MCF 10A (cell line): Measurements from ENCODE around the gene BLCAP. TPM values are rescaled to one million over a fixed set of nuclear protein-coding genes. Genes with fewer than 3 reads are reported as not detected.

ENCODE experiments used
- BruUV-seq: library from RNA; stranded (reverse); fragments of 400-500 nt; replicated peaks from 2 replicates; lab custom pipeline; 2021; lab: Mats Ljungman, UMichigan
- CTCF ChIA-PET: fragments of 300-600 bp; sonication (Branson Sonifier 250); formaldehyde crosslinking; extraction: SDS; loops from one replicate; lab custom pipeline; 2021; ENCODE audit warnings: antibody characterized with exemption, inconsistent platforms; lab: Yijun Ruan, JAX
- POLR2A ChIA-PET: fragments of 300-600, 350-650 bp; sonication (Branson Sonifier 250); formaldehyde crosslinking; extraction: SDS; loops from one replicate; lab custom pipeline; 2020; ENCODE audit warnings: antibody characterized with exemption, inconsistent platforms; lab: Yijun Ruan, JAX
- DNase-seq: peaks from one replicate; pipeline ENCODE4 v3.0.0-alpha.2; 2018; ENCODE audit not compliant: unreplicated experiment
- H3K27ac Mint-ChIP-seq: one replicate; pipeline ENCODE4 v1.8.0; 2022; ENCODE audit warnings: mild to moderate bottlenecking, low read depth, mixed read lengths; ENCODE audit not compliant: unreplicated experiment
- H3K27me3 Mint-ChIP-seq: one replicate; pipeline ENCODE4 v1.8.0; 2022; ENCODE audit warnings: mixed read lengths; ENCODE audit not compliant: insufficient read depth, unreplicated experiment
- H3K36me3 Mint-ChIP-seq: one replicate; pipeline ENCODE4 v1.8.0; 2022; ENCODE audit warnings: mild to moderate bottlenecking, moderate library complexity, mixed read lengths; ENCODE audit not compliant: insufficient read depth, unreplicated experiment
- H3K4me1 Mint-ChIP-seq: one replicate; pipeline ENCODE4 v1.8.0; 2022; ENCODE audit warnings: mixed read lengths; ENCODE audit not compliant: insufficient read depth, unreplicated experiment
- H3K4me3 Mint-ChIP-seq: one replicate; pipeline ENCODE4 v1.8.0; 2022; ENCODE audit warnings: mild to moderate bottlenecking, moderate library complexity, mixed read lengths; ENCODE audit not compliant: unreplicated experiment
- H3K9me3 Mint-ChIP-seq: one replicate; pipeline ENCODE4 v1.8.0; 2022; ENCODE audit warnings: mixed read lengths; ENCODE audit not compliant: unreplicated experiment
- intact Hi-C: fragments of 100-400 bp; cut with micrococcal nuclease; formaldehyde crosslinking; loops from 2 replicates; pipeline ENCODE4 v1.14.1; 2022
- total RNA-seq: library from RNA; stranded (reverse); gene quantifications from 2 replicates; pipeline ENCODE4 v1.2.3, GENCODE V29; 2022
- TF ChIP-seq, protein P1 (sequence below): fragments of 200-600 bp; IDR thresholded peaks from one replicate; pipeline ENCODE4 v1.8.0; 2022; ENCODE audit warnings: antibody characterized with exemption, mild to moderate bottlenecking; ENCODE audit not compliant: unreplicated experiment

Gene BLCAP
- total RNA-seq, 1 experiment from 2014 or later: 105 TPM

DNA sequence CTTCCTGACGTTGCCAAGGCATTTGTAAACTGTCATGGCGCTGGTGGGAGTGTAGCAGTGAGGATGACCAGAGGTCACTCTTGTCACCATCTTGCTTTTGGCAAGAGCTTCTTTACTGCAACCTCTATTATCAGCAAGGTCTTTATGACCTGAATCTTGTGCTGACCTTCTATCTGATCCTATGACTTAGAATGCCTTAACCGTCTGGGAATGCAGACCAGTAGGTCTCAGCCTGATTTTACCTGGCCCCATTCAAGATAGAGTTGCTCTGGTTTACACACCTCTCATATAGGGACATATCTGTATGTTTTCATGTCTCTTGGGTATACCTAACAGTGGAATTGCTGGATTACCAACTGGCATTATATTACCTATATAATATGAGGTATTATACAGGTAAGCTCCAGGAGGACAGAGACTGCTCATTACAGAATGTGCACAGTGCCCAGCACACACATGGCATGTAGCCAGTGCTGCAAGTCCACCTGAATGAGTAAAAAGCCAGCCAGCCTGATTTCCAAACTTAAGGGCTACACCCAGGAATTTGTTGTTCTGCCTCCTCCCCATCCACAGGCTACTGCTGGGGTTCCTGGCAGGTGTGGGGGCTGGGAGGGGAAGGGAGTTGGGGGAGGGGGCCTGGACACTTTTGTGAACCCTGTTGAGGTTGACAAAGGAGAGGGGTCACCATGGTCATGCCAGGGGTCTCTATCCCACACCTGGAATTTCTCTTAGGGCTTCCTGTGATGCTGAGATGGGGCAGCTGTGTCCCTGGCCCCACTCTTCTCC, 35.2 kb upstream of the BLCAP start:
- ChIA-PET CTCF (interaction anchor here (0.6 to 4.4 kb wide), 13 partner anchors 8 to 658 kb away, joined by 3 to 37 read pairs (median 8); no protein-coding TSS in a partner anchor), POLR2A (no interaction called here)
- Mint-ChIP-seq H3K4me3 (no peak overlapping the region), H3K9me3 (no peaks in the 10 kb centered on the region), H3K27ac (no peak overlapping the region), H3K36me3 (no peaks in the 10 kb centered on the region), H3K27me3 (peaks cover 45% of the 10 kb centered on the region), H3K4me1 (no peaks in the 10 kb centered on the region)
- DNase-seq: no peak
- TF ChIP-seq, protein P1, sequence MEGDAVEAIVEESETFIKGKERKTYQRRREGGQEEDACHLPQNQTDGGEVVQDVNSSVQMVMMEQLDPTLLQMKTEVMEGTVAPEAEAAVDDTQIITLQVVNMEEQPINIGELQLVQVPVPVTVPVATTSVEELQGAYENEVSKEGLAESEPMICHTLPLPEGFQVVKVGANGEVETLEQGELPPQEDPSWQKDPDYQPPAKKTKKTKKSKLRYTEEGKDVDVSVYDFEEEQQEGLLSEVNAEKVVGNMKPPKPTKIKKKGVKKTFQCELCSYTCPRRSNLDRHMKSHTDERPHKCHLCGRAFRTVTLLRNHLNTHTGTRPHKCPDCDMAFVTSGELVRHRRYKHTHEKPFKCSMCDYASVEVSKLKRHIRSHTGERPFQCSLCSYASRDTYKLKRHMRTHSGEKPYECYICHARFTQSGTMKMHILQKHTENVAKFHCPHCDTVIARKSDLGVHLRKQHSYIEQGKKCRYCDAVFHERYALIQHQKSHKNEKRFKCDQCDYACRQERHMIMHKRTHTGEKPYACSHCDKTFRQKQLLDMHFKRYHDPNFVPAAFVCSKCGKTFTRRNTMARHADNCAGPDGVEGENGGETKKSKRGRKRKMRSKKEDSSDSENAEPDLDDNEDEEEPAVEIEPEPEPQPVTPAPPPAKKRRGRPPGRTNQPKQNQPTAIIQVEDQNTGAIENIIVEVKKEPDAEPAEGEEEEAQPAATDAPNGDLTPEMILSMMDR: no peak
- BruUV-seq: no TSS peak
- intact Hi-C loops: loop anchor here (5.0 to 10.0 kb wide), 2 partner anchors 332 to 844 kb away; no protein-coding TSS in a partner anchor

DNA sequence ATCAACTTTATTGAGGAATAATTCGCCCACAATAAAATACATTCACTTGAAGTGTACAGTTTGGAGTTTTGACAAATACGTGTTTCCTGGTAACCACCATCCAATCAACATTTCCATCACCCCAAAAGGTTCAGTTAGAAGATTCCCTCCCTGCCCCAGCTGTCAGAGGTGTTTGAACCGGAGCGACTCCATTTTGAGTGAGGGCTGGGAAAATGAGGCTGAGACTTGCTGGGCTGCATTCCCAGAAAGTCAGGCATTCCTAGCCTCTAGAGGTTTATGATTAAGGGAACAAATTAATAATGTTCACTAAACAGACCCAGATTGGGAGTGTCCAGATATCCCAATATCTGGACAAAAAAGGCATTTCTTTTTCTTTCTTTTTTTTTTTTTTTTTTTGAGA, 33.0 kb upstream of the BLCAP start:
- Mint-ChIP-seq H3K27ac (no peak overlapping the region), H3K4me1 (no peaks in the 10 kb centered on the region), H3K27me3 (peaks cover 41% of the 10 kb centered on the region), H3K9me3 (no peaks in the 10 kb centered on the region), H3K36me3 (no peaks in the 10 kb centered on the region), H3K4me3 (no peak overlapping the region)
- CTCF ChIA-PET: interaction anchor here (1.0 to 1.2 kb wide), 2 partner anchors 492 to 661 kb away, joined by 4 read pairs; no protein-coding TSS in a partner anchor
- no peak for DNase-seq
- POLR2A ChIA-PET: interaction anchor here (0.6 kb wide), 2 partner anchors 21 to 434 kb away, joined by 3 read pairs; no protein-coding TSS in a partner anchor
- TF ChIP-seq, protein P1: no peak
- no TSS peak for BruUV-seq
- intact Hi-C loops: loop anchor here (5.0 to 10.0 kb wide), 2 partner anchors 334 to 847 kb away; no protein-coding TSS in a partner anchor

DNA sequence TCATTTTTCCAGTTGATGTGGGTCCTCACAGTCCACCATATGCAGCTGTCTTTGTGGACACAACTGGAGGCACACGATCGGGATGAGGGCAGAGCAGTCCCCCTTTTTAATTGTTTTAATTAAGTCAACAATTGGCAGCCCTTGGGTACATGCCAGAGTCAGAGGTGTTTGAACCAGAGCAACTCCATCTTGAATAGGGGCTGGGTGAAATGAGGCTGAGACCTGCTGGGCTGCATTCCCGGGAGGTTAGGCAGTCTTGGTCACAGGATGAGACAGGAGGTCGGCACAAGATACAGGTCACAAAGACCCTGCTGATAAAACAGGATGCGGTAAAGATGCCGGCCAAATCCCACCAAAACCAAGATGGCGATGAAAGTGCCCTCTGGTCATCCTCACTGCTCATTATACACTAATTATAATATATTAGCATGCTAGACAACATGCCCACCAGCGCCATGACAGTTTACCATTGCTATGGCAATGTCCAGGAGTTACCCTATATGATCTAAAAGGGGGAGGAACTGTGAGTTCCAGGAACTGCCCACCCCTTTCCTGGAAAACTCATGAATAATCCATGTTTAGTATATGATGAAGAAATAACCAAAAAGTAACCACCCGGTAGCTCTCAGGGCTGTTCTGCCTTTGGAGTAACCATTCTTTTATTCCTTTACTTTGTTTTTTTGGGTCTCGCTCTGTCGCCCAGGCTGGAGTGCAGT, 31.8 kb upstream of the BLCAP start:
- Mint-ChIP-seq H3K27ac (no peak overlapping the region), H3K36me3 (no peaks in the 10 kb centered on the region), H3K4me1 (no peaks in the 10 kb centered on the region), H3K27me3 (peaks cover 31% of the 10 kb centered on the region), H3K4me3 (no peak overlapping the region), H3K9me3 (no peaks in the 10 kb centered on the region)
- BruUV-seq: no TSS peak
- TF ChIP-seq, protein P1: no peak
- ChIA-PET POLR2A (interaction anchor here (0.7 kb wide), 1 partner anchor 478 kb away, joined by 3 read pairs; no protein-coding TSS in a partner anchor), CTCF (interaction anchor here (0.8 kb wide), 2 partner anchors 17 to 475 kb away, joined by 3 to 4 read pairs; no protein-coding TSS in a partner anchor)
- intact Hi-C loops: loop anchor here (5.0 to 10.0 kb wide), 2 partner anchors 335 to 848 kb away; no protein-coding TSS in a partner anchor
- no peak for DNase-seq
